ENCODE data around the gene BDH2. TPM values are rescaled to one million over a fixed set of nuclear protein-coding genes. Genes with fewer than 3 reads are reported as not detected.

The BDH2 gene
- total RNA-seq, 4 donors from 2014 or later = 31.6 to 59.4 (median 47.1) TPM

DNA sequence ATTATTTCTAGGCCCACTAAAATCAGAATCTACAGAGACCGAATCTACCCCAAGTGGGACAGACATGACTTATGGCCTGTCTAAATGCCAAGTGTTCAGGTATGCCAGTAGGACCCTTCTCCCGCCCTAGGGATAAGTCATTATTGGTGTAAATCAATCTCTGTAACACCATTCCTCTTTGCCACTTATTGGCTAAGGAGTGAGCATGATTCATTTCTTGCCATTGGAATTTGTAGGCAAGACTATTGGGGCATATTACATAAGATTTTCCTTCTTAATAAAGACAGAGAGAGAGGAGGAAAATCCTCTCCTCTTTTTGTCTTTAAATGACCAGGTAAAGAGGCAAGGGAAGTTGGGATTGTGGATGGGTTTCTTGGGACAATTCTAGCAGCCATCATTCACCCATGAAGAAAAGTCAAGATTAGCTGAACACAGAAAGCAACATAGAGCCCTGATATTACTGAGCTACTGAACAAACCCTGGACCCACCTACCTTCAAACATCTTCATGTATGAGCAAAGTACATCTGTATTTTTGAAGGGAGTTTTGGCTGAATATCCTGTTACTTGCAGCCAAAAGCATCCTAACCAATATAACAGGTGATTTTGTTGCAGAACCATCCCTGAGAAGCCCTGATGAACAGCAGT is 25.7 kb downstream of the BDH2 start:
- intact Hi-C loops (cut with DNase I) = no loop called here
- TF ChIP-seq EP300 (IDR thresholded peaks at IDR 0.05) (no peak), POLR2AphosphoS5 (IDR thresholded peaks at IDR 0.05) (no peak), POLR2A (IDR thresholded peaks at IDR 0.05; ENCODE audit: low read depth) (no peak)
- TF ChIP-seq, protein P1, sequence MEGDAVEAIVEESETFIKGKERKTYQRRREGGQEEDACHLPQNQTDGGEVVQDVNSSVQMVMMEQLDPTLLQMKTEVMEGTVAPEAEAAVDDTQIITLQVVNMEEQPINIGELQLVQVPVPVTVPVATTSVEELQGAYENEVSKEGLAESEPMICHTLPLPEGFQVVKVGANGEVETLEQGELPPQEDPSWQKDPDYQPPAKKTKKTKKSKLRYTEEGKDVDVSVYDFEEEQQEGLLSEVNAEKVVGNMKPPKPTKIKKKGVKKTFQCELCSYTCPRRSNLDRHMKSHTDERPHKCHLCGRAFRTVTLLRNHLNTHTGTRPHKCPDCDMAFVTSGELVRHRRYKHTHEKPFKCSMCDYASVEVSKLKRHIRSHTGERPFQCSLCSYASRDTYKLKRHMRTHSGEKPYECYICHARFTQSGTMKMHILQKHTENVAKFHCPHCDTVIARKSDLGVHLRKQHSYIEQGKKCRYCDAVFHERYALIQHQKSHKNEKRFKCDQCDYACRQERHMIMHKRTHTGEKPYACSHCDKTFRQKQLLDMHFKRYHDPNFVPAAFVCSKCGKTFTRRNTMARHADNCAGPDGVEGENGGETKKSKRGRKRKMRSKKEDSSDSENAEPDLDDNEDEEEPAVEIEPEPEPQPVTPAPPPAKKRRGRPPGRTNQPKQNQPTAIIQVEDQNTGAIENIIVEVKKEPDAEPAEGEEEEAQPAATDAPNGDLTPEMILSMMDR (IDR thresholded peaks at IDR 0.05) = no peak
- H3K27me3 ChIP-seq = no peaks in the 10 kb centered on the region
- H3K27ac ChIP-seq (replicated peaks in 1 of 4) = no peak overlapping the region
- H3K4me1 ChIP-seq = peaks cover 20 to 26% (median 23%) of the 10 kb centered on the region in 4 donors
- DNase-seq (ENCODE audit: extremely low spot score) = no peak
- no peaks in the 10 kb centered on the region for H3K9me3 ChIP-seq
- H3K4me3 ChIP-seq = no peak overlapping the region
- WGBS = 93% methylated on average over 2 of the region's 2 CpGs
- peaks cover 0 to 4% (median 0%) of the 10 kb centered on the region in 4 donors for H3K36me3 ChIP-seq

DNA sequence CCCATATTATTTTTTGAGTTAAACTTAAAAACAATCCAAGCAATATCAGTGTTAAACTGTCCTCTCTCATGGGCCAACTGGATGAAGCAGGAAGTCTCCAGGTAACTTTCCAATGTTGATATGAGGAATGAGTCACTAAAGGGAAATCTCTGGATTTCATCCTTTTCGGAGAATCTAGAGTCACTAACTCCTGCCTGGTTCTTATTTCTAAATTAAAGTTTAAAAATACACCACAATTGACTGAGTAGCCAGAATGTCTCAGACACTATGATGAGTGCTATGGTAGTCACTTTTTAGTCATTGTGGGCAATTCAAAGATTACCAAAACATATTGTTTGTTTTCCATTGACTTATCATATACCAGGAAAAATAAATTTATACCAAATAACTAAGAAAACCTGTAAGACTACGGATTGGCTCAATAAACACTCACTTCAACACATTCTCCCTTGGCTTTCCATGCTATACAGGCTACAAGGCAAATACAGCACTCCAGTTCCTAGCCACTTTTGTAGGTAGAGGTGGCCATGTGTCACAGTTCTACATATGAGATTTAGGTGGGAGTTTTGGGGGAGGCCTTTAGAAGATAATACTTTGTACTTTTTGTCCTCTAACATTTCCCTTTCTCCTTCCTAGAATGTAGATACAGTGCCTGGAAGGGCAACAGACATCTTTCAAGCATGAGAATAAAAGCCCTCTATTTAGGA is 31.6 kb downstream of the BDH2 start:
- DNase-seq (ENCODE audit: extremely low spot score) = no peak
- Histone ChIP-seq H3K27ac (replicated peaks in 1 of 4) (no peak overlapping the region), H3K9me3 (no peaks in the 10 kb centered on the region), H3K4me1 (no peaks in the 10 kb centered on the region), H3K36me3 (peaks cover 0 to 14% (median 8%) of the 10 kb centered on the region in 4 donors), H3K4me3 (no peak overlapping the region), H3K27me3 (no peaks in the 10 kb centered on the region)
- intact Hi-C loops (cut with DNase I) = no loop called here
- TF ChIP-seq, protein P1 (IDR thresholded peaks at IDR 0.05) = no peak
- TF ChIP-seq POLR2A (IDR thresholded peaks at IDR 0.05; ENCODE audit: low read depth) (no peak), EP300 (IDR thresholded peaks at IDR 0.05) (no peak), POLR2AphosphoS5 (IDR thresholded peaks at IDR 0.05) (no peak)
- WGBS = 93% methylated on average over 2 of the region's 2 CpGs

DNA sequence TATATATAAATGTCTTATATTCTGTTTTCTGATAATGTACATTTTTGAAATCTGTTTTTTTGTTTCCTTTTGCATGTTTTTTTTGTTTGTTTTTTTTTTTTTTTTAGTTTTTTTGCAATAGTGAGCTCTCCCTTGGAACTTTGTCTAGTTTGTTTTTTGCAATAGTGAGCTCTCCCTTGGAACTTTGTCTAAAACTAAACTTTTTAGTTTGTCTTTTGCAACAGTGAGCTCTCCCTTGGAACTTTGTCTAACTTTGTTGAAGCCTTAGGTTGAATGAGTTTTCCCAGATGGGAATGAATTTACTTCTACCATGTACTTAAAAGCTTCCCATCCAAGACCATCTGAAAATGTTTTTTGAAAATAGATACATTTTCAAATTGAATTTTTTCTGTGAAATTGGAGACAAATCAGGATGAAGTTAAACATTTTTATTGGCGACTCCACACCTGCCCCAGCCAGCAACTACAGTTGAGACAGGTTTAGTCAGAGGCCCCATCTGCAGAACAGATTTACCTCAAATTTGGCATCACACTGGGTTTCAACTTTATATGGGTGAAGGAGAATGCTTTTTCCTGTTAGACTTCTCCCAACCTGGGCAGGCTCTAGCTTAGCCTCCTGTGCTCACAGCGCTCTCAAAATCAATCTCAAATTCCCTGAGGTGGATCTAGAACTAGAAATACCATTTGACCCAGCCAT is 39.0 kb downstream of the BDH2 start:
- intact Hi-C loops (cut with DNase I) = no loop called here
- Histone ChIP-seq H3K27ac (replicated peaks in 1 of 4) (no peak overlapping the region), H3K4me3 (no peak overlapping the region), H3K9me3 (no peaks in the 10 kb centered on the region), H3K4me1 (no peaks in the 10 kb centered on the region), H3K27me3 (no peaks in the 10 kb centered on the region), H3K36me3 (peaks cover 0 to 7% (median 1%) of the 10 kb centered on the region in 4 donors)
- DNase-seq (ENCODE audit: extremely low spot score) = no peak
- WGBS = 96% methylated on average over 2 of the region's 2 CpGs
- TF ChIP-seq POLR2AphosphoS5 (IDR thresholded peaks at IDR 0.05) (no peak), EP300 (IDR thresholded peaks at IDR 0.05) (no peak), POLR2A (IDR thresholded peaks at IDR 0.05; ENCODE audit: low read depth) (no peak)
- TF ChIP-seq, protein P1 (IDR thresholded peaks at IDR 0.05) = no peak

DNA sequence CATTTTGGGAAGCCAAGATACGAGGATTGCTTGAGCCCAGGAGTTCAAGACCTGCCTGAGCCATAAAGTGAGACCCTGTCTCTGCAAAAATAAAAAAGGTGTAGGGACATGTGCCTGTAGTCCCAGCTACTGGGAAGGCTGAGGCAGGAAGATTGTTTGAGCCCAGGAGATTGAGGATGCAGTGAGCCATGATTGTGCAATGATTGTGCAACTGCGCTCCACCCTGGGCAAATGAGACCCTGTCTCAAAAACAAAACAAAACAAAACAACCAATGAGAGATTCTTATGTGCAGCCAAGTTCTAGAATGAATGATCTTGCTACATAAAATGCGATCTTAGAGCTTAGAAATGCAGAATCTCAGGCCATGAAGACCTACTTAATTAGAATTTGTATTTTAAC is 45.6 kb downstream of the BDH2 start:
- no peak for DNase-seq (ENCODE audit: extremely low spot score)
- TF ChIP-seq POLR2A (IDR thresholded peaks at IDR 0.05; ENCODE audit: low read depth) (no peak), POLR2AphosphoS5 (IDR thresholded peaks at IDR 0.05) (no peak), EP300 (IDR thresholded peaks at IDR 0.05) (no peak)
- TF ChIP-seq, protein P1 (IDR thresholded peaks at IDR 0.05) = no peak
- Histone ChIP-seq H3K4me1 (no peaks in the 10 kb centered on the region), H3K27ac (replicated peaks in 1 of 4) (no peak overlapping the region), H3K4me3 (no peak overlapping the region), H3K27me3 (no peaks in the 10 kb centered on the region), H3K36me3 (peaks cover 7 to 17% (median 9%) of the 10 kb centered on the region in 4 donors), H3K9me3 (no peaks in the 10 kb centered on the region)
- intact Hi-C loops (cut with DNase I) = no loop called here
- 95% methylated on average over 3 of the region's 3 CpGs for WGBS
